MCF 10A (cell line): Measurements from ENCODE around the gene PBX1. TPM values are rescaled to one million over a fixed set of nuclear protein-coding genes. Genes with fewer than 3 reads are reported as not detected.
A peak's percentile ranks its signal among the peaks of the same experiment; 100 is the strongest.

Source experiments
- BruUV-seq: library from RNA; stranded (reverse); fragments of 400-500 nt; replicated peaks from 2 replicates; lab custom pipeline; 2021; lab: Mats Ljungman, UMichigan
- CTCF ChIA-PET: fragments of 300-600 bp; sonication (Branson Sonifier 250); formaldehyde crosslinking; extraction: SDS; loops from one replicate; lab custom pipeline; 2021; ENCODE audit warnings: antibody characterized with exemption, inconsistent platforms; lab: Yijun Ruan, JAX
- POLR2A ChIA-PET: fragments of 300-600, 350-650 bp; sonication (Branson Sonifier 250); formaldehyde crosslinking; extraction: SDS; loops from one replicate; lab custom pipeline; 2020; ENCODE audit warnings: antibody characterized with exemption, inconsistent platforms; lab: Yijun Ruan, JAX
- DNase-seq: peaks from one replicate; pipeline ENCODE4 v3.0.0-alpha.2; 2018; ENCODE audit not compliant: unreplicated experiment
- H3K27ac Mint-ChIP-seq: one replicate; pipeline ENCODE4 v1.8.0; 2022; ENCODE audit warnings: mild to moderate bottlenecking, low read depth, mixed read lengths; ENCODE audit not compliant: unreplicated experiment
- H3K27me3 Mint-ChIP-seq: one replicate; pipeline ENCODE4 v1.8.0; 2022; ENCODE audit warnings: mixed read lengths; ENCODE audit not compliant: insufficient read depth, unreplicated experiment
- H3K36me3 Mint-ChIP-seq: one replicate; pipeline ENCODE4 v1.8.0; 2022; ENCODE audit warnings: mild to moderate bottlenecking, moderate library complexity, mixed read lengths; ENCODE audit not compliant: insufficient read depth, unreplicated experiment
- H3K4me1 Mint-ChIP-seq: one replicate; pipeline ENCODE4 v1.8.0; 2022; ENCODE audit warnings: mixed read lengths; ENCODE audit not compliant: insufficient read depth, unreplicated experiment
- H3K4me3 Mint-ChIP-seq: one replicate; pipeline ENCODE4 v1.8.0; 2022; ENCODE audit warnings: mild to moderate bottlenecking, moderate library complexity, mixed read lengths; ENCODE audit not compliant: unreplicated experiment
- H3K9me3 Mint-ChIP-seq: one replicate; pipeline ENCODE4 v1.8.0; 2022; ENCODE audit warnings: mixed read lengths; ENCODE audit not compliant: unreplicated experiment
- CTCF ChIP-seq: fragments of 200-600 bp; IDR thresholded peaks from one replicate; pipeline ENCODE4 v1.8.0; 2022; ENCODE audit warnings: antibody characterized with exemption, mild to moderate bottlenecking; ENCODE audit not compliant: unreplicated experiment
- intact Hi-C: fragments of 100-400 bp; cut with micrococcal nuclease; formaldehyde crosslinking; loops from 2 replicates; pipeline ENCODE4 v1.14.1; 2022
- total RNA-seq: library from RNA; stranded (reverse); gene quantifications from 2 replicates; pipeline ENCODE4 v1.2.3, GENCODE V29; 2022

The PBX1 gene
- total RNA-seq, 1 experiment from 2014 or later, result 5.8 TPM

GRCh38 chr1:164672588-164672987 is 113.6 kb downstream of the PBX1 start:
- DNase-seq, result no peak
- Mint-ChIP-seq H3K9me3 (no peaks in the 10 kb centered on the region), H3K27me3 (no peaks in the 10 kb centered on the region), H3K27ac (no peak overlapping the region), H3K4me3 (no peak overlapping the region), H3K4me1 (peaks cover 4% of the 10 kb centered on the region), H3K36me3 (no peaks in the 10 kb centered on the region)
- BruUV-seq, result no TSS peak
- intact Hi-C loops, result no loop called here
- ChIA-PET POLR2A (interaction anchor here (0.6 to 0.7 kb wide), 2 partner anchors 114 to 698 kb away, joined by 3 read pairs; no protein-coding TSS in a partner anchor), CTCF (interaction anchor here (0.5 to 5.3 kb wide), 13 partner anchors 23 to 1063 kb away, joined by 3 to 26 read pairs (median 3); no protein-coding TSS in a partner anchor)
- TF ChIP-seq CTCF, result no peak

- CTCF ChIA-PET, result interaction anchor here (0.6 to 5.3 kb wide), 18 partner anchors 9 to 1173 kb away, joined by 3 to 26 read pairs (median 3); no protein-coding TSS in a partner anchor
- no peak overlapping the region for H3K4me3 Mint-ChIP-seq
These were observed 114.7 kb downstream of the PBX1 start for GRCh38 chr1:164673584-164674214.

GRCh38 chr1:164675342-164675904 is 116.4 kb downstream of the PBX1 start:
- TF ChIP-seq CTCF, result no peak
- no TSS peak for BruUV-seq
- H3K27me3 Mint-ChIP-seq, result no peaks in the 10 kb centered on the region
- CTCF ChIA-PET, result interaction anchor here (0.9 to 5.3 kb wide), 7 partner anchors 7 to 692 kb away, joined by 3 to 26 read pairs (median 4); no protein-coding TSS in a partner anchor
- H3K4me1 Mint-ChIP-seq, result peaks cover 4% of the 10 kb centered on the region
- POLR2A ChIA-PET, result no interaction called here
- intact Hi-C loops, result loop anchor here (1.0 kb wide), 1 partner anchor 112 kb away; no protein-coding TSS in a partner anchor
- no peaks in the 10 kb centered on the region for H3K36me3 Mint-ChIP-seq
- no peaks in the 10 kb centered on the region for H3K9me3 Mint-ChIP-seq
- DNase-seq, result peak; percentile 42
- no peak overlapping the region for H3K27ac Mint-ChIP-seq
- H3K4me3 Mint-ChIP-seq, result no peak overlapping the region

More at GRCh38 chr1:164673584-164674214, 114.7 kb downstream of the PBX1 start:
- Mint-ChIP-seq H3K4me1 (peaks cover 4% of the 10 kb centered on the region), H3K27ac (no peak overlapping the region), H3K9me3 (no peaks in the 10 kb centered on the region), H3K36me3 (no peaks in the 10 kb centered on the region), H3K27me3 (no peaks in the 10 kb centered on the region)
- POLR2A ChIA-PET, result no interaction called here
- intact Hi-C loops, result no loop called here
- peak; percentile 60 for TF ChIP-seq CTCF
- DNase-seq, result peak; percentile 45
- no TSS peak for BruUV-seq

DNA sequence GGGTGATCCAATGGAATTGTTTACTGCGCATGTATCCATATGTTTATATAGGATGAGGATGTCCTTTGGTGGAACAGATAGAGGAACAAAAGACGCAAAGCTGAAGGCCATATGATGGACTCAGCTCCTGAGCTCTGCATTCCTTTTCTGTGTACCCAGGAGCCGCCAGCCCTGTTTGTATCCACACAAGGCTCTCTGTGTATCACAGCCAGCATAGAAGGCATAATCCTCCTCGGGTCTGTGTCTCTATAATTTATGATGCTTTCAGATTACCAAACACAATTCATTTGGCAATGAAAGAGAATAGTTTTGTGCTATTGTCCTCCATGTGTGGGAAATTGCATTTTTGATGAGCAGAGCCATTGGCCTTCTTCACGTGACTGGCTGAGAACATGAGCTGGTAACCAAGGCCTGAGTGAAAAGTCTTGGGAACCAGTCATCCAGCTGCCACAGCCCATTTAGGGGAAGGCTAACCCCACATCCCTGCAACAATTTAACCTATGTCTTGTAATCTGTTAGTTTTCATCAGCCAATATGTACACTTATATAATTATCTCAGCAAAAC is 119.2 kb downstream of the PBX1 start:
- no peaks in the 10 kb centered on the region for H3K36me3 Mint-ChIP-seq
- H3K9me3 Mint-ChIP-seq, result no peaks in the 10 kb centered on the region
- no peaks in the 10 kb centered on the region for H3K27me3 Mint-ChIP-seq
- no TSS peak for BruUV-seq
- no peak for DNase-seq
- H3K4me1 Mint-ChIP-seq, result no peaks in the 10 kb centered on the region
- no peak overlapping the region for H3K4me3 Mint-ChIP-seq
- CTCF ChIA-PET, result interaction anchor here (0.9 kb wide), 1 partner anchor 128 kb away, joined by 3 read pairs; no protein-coding TSS in a partner anchor
- H3K27ac Mint-ChIP-seq, result no peak overlapping the region
- intact Hi-C loops, result no loop called here
- no peak for TF ChIP-seq CTCF
- POLR2A ChIA-PET, result no interaction called here
